Loucy (cell line): ENCODE results near the gene CEP83.

Experiments
- EZH2phosphoT487 ChIP-seq: fragments of 200-600 bp; IDR thresholded peaks from 2 replicates; pipeline ENCODE4 v1.6.1; 2018; ENCODE audit warnings: antibody characterized with exemption, mild to moderate bottlenecking, moderate library complexity, borderline replicate concordance
- TF ChIP-seq, protein P1 (sequence below): fragments of 200-600 bp; sonication (generic); conservative IDR thresholded peaks from 2 replicates; pipeline ENCODE4 v1.5.1; 2014; ENCODE audit warnings: mild to moderate bottlenecking, antibody characterized with exemption, low read length

DNA sequence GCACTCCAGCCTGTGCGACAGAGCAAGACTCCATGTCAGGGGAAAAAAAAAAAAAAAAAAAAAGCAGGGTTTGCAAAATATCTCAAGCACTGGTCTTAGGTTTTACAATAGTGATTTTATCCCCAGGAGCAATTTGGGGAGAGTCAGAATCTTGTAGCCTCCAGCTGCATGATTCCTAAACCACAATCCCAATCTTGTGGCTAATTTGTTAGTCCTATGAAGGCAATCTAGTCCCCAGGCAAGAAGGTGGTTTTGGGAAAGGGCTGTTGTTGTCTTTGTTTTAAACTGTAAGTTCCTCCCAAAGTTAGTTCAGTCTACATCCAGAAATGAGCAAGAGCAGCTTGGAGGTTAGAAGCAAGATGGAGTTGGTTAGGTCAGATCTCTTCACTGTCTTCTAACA, 175.6 kb downstream of the CEP83 start:
- TF ChIP-seq, protein P1, sequence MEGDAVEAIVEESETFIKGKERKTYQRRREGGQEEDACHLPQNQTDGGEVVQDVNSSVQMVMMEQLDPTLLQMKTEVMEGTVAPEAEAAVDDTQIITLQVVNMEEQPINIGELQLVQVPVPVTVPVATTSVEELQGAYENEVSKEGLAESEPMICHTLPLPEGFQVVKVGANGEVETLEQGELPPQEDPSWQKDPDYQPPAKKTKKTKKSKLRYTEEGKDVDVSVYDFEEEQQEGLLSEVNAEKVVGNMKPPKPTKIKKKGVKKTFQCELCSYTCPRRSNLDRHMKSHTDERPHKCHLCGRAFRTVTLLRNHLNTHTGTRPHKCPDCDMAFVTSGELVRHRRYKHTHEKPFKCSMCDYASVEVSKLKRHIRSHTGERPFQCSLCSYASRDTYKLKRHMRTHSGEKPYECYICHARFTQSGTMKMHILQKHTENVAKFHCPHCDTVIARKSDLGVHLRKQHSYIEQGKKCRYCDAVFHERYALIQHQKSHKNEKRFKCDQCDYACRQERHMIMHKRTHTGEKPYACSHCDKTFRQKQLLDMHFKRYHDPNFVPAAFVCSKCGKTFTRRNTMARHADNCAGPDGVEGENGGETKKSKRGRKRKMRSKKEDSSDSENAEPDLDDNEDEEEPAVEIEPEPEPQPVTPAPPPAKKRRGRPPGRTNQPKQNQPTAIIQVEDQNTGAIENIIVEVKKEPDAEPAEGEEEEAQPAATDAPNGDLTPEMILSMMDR, result no peak
- no peak for TF ChIP-seq EZH2phosphoT487
